ENCODE data around the gene LTB.

Gene LTB

GRCh38 chr6:31575335-31575901 lies 6.8 kb downstream of the LTB start, which contains the start of gene TNF:
TSS of gene TNF (plus strand) at chr6:31575565. CDS start at chr6:31575742, 177 bp downstream.
- peak; percentile 91 for DNase-seq

GRCh38 chr6:31574106-31575061 lies 7.8 kb downstream of the LTB start:
- DNase-seq = no peak

- no peak for DNase-seq
These were observed 8.8 kb downstream of the LTB start for GRCh38 chr6:31573239-31574105.

- DNase-seq = peak; percentile 85
These were observed 9.9 kb downstream of the LTB start, which contains the start of gene LTA for GRCh38 chr6:31572041-31572911. TSS of gene LTA (plus strand) at chr6:31572289. CDS start at chr6:31572743, 454 bp downstream.

- no peak for DNase-seq
These were observed 12.2 kb downstream of the LTB start for GRCh38 chr6:31569861-31570536.

- DNase-seq = peak; percentile 82
These were observed 13.7 kb downstream of the LTB start for GRCh38 chr6:31568537-31568961.

- peak; percentile 53 for DNase-seq
These were observed 14.5 kb downstream of the LTB start for GRCh38 chr6:31567531-31568370.

GRCh38 chr6:31560697-31561058 lies 21.5 kb downstream of the LTB start:
- no peak for DNase-seq

- peak; percentile 80 for DNase-seq
These were observed 22.1 kb downstream of the LTB start for GRCh38 chr6:31559958-31560696.

GRCh38 chr6:31559606-31559957 lies 22.6 kb downstream of the LTB start:
- no peak for DNase-seq

- DNase-seq = peak; percentile 85
These were observed 23.4 kb downstream of the LTB start for GRCh38 chr6:31558631-31559500.

GRCh38 chr6:31558318-31558625 lies 24.0 kb downstream of the LTB start:
- no peak for DNase-seq

- DNase-seq = no peak
These were observed 24.5 kb downstream of the LTB start for GRCh38 chr6:31557443-31558317.

- DNase-seq = no peak
These were observed 25.9 kb downstream of the LTB start for GRCh38 chr6:31556307-31556706.

- peak; percentile 78 for DNase-seq
These were observed 30.9 kb downstream of the LTB start for GRCh38 chr6:31551371-31551770.

- DNase-seq = no peak
These were observed 33.7 kb downstream of the LTB start for GRCh38 chr6:31548544-31548873.

- no peak for DNase-seq
These were observed 34.3 kb downstream of the LTB start for GRCh38 chr6:31547727-31548543.
